Measurements from ENCODE around the gene POU2AF3.

The POU2AF3 gene

GRCh38 chr11:111327908-111328624 lies 29.7 kb downstream of the POU2AF3 start:
- DNase-seq (ENCODE audit: low read depth, low spot score): no peak

- DNase-seq (ENCODE audit: low read depth, low spot score): no peak
Observed at GRCh38 chr11:111329306-111330204, 31.2 kb downstream of the POU2AF3 start.

- no peak for DNase-seq (ENCODE audit: low read depth, low spot score)
Observed at GRCh38 chr11:111330234-111330893, 32.0 kb downstream of the POU2AF3 start.

GRCh38 chr11:111331711-111332479 lies 33.5 kb downstream of the POU2AF3 start:
- no peak for DNase-seq (ENCODE audit: low read depth, low spot score)

GRCh38 chr11:111334532-111335502 lies 36.5 kb downstream of the POU2AF3 start:
- DNase-seq (ENCODE audit: low read depth, low spot score): no peak

GRCh38 chr11:111335549-111335948 lies 37.2 kb downstream of the POU2AF3 start:
- no peak for DNase-seq (ENCODE audit: low read depth, low spot score)

- DNase-seq (ENCODE audit: low read depth, low spot score): no peak
Observed at GRCh38 chr11:111336062-111336461, 37.7 kb downstream of the POU2AF3 start.

- no peak for DNase-seq (ENCODE audit: low read depth, low spot score)
Observed at GRCh38 chr11:111336582-111337256, 38.4 kb downstream of the POU2AF3 start.

- DNase-seq (ENCODE audit: low read depth, low spot score): no peak
Observed at GRCh38 chr11:111339758-111340388, 41.5 kb downstream of the POU2AF3 start.

- no peak for DNase-seq (ENCODE audit: low read depth, low spot score)
Observed at GRCh38 chr11:111342329-111342728, 44.0 kb downstream of the POU2AF3 start.

GRCh38 chr11:111344032-111344431 lies 45.7 kb downstream of the POU2AF3 start:
- DNase-seq (ENCODE audit: low read depth, low spot score): no peak

GRCh38 chr11:111347002-111347722 lies 48.8 kb downstream of the POU2AF3 start:
- no peak for DNase-seq (ENCODE audit: low read depth, low spot score)

GRCh38 chr11:111347723-111348115 lies 49.4 kb downstream of the POU2AF3 start:
- DNase-seq (ENCODE audit: low read depth, low spot score): no peak

- DNase-seq (ENCODE audit: low read depth, low spot score): no peak
Observed at GRCh38 chr11:111348147-111348546, 49.8 kb downstream of the POU2AF3 start.

GRCh38 chr11:111349191-111349695 lies 50.9 kb downstream of the POU2AF3 start:
- DNase-seq (ENCODE audit: low read depth, low spot score): no peak

GRCh38 chr11:111350811-111351210 lies 52.5 kb downstream of the POU2AF3 start:
- no peak for DNase-seq (ENCODE audit: low read depth, low spot score)

GRCh38 chr11:111351374-111352055 lies 53.2 kb downstream of the POU2AF3 start:
- DNase-seq (ENCODE audit: low read depth, low spot score): no peak

GRCh38 chr11:111352231-111352746 lies 53.9 kb downstream of the POU2AF3 start:
- no peak for DNase-seq (ENCODE audit: low read depth, low spot score)

Measured in iPS DF 19.7 (cell line).